K562 (cell line): ENCODE measurements around the gene GBF1. TPM values are rescaled to one million over a fixed set of nuclear protein-coding genes. Genes with fewer than 3 reads are reported as not detected.

ENCODE experiments used
- ATAC-seq: fragments of 200-7000 bp; cut with Tn5 transposase; 3 replicates; pipeline ENCODE4 v1.9.1; 2020; ENCODE audit warnings: moderate library complexity
- BruUV-seq: library from RNA; stranded (reverse); fragments of 400-500 nt; replicated peaks from 2 replicates; lab custom pipeline; 2021; lab: Mats Ljungman, UMichigan
- CTCF ChIA-PET: fragments of 300-600 bp; formaldehyde crosslinking; extraction: SDS; loops from one replicate; lab custom pipeline; 2021; ENCODE audit warnings: low intra/inter-chr PET ratio; lab: Yijun Ruan, JAX
- POLR2A ChIA-PET: fragments of 300-600, 350-650 bp; sonication (Branson Sonifier 250); formaldehyde crosslinking; extraction: SDS; loops from one replicate; lab custom pipeline; 2021; ENCODE audit warnings: antibody characterized with exemption, inconsistent platforms; lab: Yijun Ruan, JAX
- DNase-seq, 4 experiments: peaks; one replicate each; pipeline versions ENCODE4 v3.0.0 to v3.0.0-alpha.2; 2011 to 2018; ENCODE audit warnings: low spot score in 3 of 4, mixed read lengths in 3 of 4; ENCODE audit errors: extremely low read depth in 1 of 4
- FAIRE-seq: peaks from 2 replicates; lab custom pipeline; 2011; peaks lifted over from hg19 to GRCh38; lab: Jason Lieb, UNC
- H2AFZ ChIP-seq: 2 replicates; pipeline ENCODE4 v1.6.0; 2011; ENCODE audit warnings: low read depth, low read length, control low read depth, inconsistent platforms
- H3K27ac ChIP-seq: fragments of 200-600 bp; 3 replicates; pipeline ENCODE4 v1.8.0; 2011; ENCODE audit warnings: low read depth, mild to moderate bottlenecking, control low read depth, inconsistent platforms, low read length, moderate library complexity, mixed read lengths; ENCODE audit errors: extremely low read depth
- H3K27me3 ChIP-seq, 2 experiments: fragments of 300-600 bp in 1 of 2; 2 replicates in 1 of 2; 3 replicates in 1 of 2; pipeline versions ENCODE4 v1.6.0 to v1.8.0; 2011; ENCODE audit warnings: inconsistent platforms in 2 of 2, low read length in 2 of 2, mild to moderate bottlenecking in 1 of 2, mixed read lengths in 1 of 2, moderate library complexity in 1 of 2; ENCODE audit not compliant: control insufficient read depth in 2 of 2, insufficient read depth in 2 of 2
- H3K36me3 ChIP-seq: fragments of 300-600 bp; 3 replicates; pipeline ENCODE4 v1.8.0; 2011; ENCODE audit warnings: mild to moderate bottlenecking, low read length, inconsistent platforms; ENCODE audit not compliant: control insufficient read depth, insufficient read depth
- H3K4me1 ChIP-seq, 2 experiments: fragments of 200-600 bp in 1 of 2; replicated peaks in 1 of 2; 2 replicates in 1 of 2; 3 replicates in 1 of 2; pipeline versions ENCODE4 v1.5.1 to v1.8.0; 2011; ENCODE audit warnings: inconsistent platforms in 2 of 2, low read length in 2 of 2, mild to moderate bottlenecking in 1 of 2, mixed read lengths in 1 of 2, moderate library complexity in 1 of 2; ENCODE audit not compliant: control insufficient read depth in 2 of 2, insufficient read depth in 2 of 2
- H3K4me2 ChIP-seq: 2 replicates; pipeline ENCODE4 v1.6.1; 2011; ENCODE audit warnings: low read length, control low read depth, inconsistent platforms, mixed read lengths; ENCODE audit not compliant: insufficient read depth
- H3K4me3 ChIP-seq: fragments of 200-600 bp; sonication (generic), shearing (Covaris generic); 2 replicates; pipeline ENCODE4 v1.5.1; 2016; ENCODE audit warnings: control low read depth, inconsistent platforms
- H3K79me2 ChIP-seq: fragments of 200-600 bp; 3 replicates; pipeline ENCODE4 v1.8.0; 2011; ENCODE audit warnings: low read length, inconsistent platforms; ENCODE audit not compliant: control insufficient read depth, insufficient read depth
- H3K9ac ChIP-seq, 2 experiments: 2 replicates each; pipeline versions ENCODE4 v1.6.0 to v1.6.1; 2011; ENCODE audit warnings: low read depth in 2 of 2, low read length in 2 of 2, control low read depth in 1 of 2, inconsistent platforms in 1 of 2, mild to moderate bottlenecking in 1 of 2, mixed read lengths in 1 of 2; ENCODE audit not compliant: insufficient read depth in 1 of 2
- H3K9me1 ChIP-seq: one replicate; pipeline ENCODE4 v1.6.0; 2011; ENCODE audit warnings: inconsistent platforms, mild to moderate bottlenecking, low read length, moderate library complexity; ENCODE audit not compliant: control insufficient read depth, insufficient read depth
- H3K9me3 ChIP-seq: replicated peaks from 2 replicates; pipeline ENCODE4 v1.5.1; 2011; ENCODE audit warnings: low read depth, low read length, inconsistent platforms; ENCODE audit not compliant: control insufficient read depth, insufficient read depth
- H4K20me1 ChIP-seq: replicated peaks from 2 replicates; pipeline ENCODE4 v1.6.1; 2011; ENCODE audit warnings: low read length, inconsistent platforms, mixed read lengths; ENCODE audit not compliant: control insufficient read depth, insufficient read depth
- ARNT ChIP-seq, 2 experiments: fragments of 450-650 bp; IDR thresholded peaks; 2 replicates each; pipeline ENCODE4 v1.6.1; 2016; ENCODE audit warnings: mild to moderate bottlenecking in 1 of 2
- HSF4 ChIP-seq: fragments of 250-450 bp; sonication (Bioruptor Pico); IDR thresholded peaks from 2 replicates; pipeline ENCODE4 v2.1.2; 2022; ENCODE audit warnings: mild to moderate bottlenecking, moderate library complexity, borderline replicate concordance
- LCOR ChIP-seq: sonication (generic); formaldehyde crosslinking; IDR thresholded peaks from 2 replicates; pipeline ENCODE4 v1.8.0; 2022; ENCODE audit warnings: mild to moderate bottlenecking, missing genetic modification reagents
- PCBP2 ChIP-seq: fragments of 200-400 bp; formaldehyde crosslinking; IDR thresholded peaks from 2 replicates; pipeline ENCODE4 v1.6.1; 2018; ENCODE audit warnings: low read length, low read depth, mild to moderate bottlenecking, moderate library complexity; ENCODE audit not compliant: poor library complexity, severe bottlenecking
- TRIM24 ChIP-seq, 2 experiments: fragments of 450-650 bp; IDR thresholded peaks; 2 replicates each; pipeline ENCODE4 v1.6.1; 2016
- XRCC3 ChIP-seq: fragments of 450-650 bp; IDR thresholded peaks from 2 replicates; pipeline ENCODE4 v1.6.1; 2017; ENCODE audit warnings: mild to moderate bottlenecking, moderate library complexity
- ZNF23 ChIP-seq: fragments of 250-450 bp; sonication (Bioruptor Pico); IDR thresholded peaks from 2 replicates; pipeline ENCODE4 v1.4.0; 2020; ENCODE audit warnings: mild to moderate bottlenecking
- ZNF354B ChIP-seq: fragments of 250-450 bp; sonication (Bioruptor Pico); IDR thresholded peaks from 2 replicates; pipeline ENCODE4 v1.4.0; 2020
- ZNF655 ChIP-seq: fragments of 250-450 bp; sonication (Bioruptor Pico); IDR thresholded peaks from 2 replicates; pipeline ENCODE4 v1.5.0; 2021
- ZNF780A ChIP-seq: fragments of 250-450 bp; sonication (Bioruptor Pico); IDR thresholded peaks from 2 replicates; pipeline ENCODE4 v1.5.0; 2021; ENCODE audit warnings: mild to moderate bottlenecking
- WGBS: fragments of 100-300 bp; shearing (Covaris generic); methylation state at CpG from one replicate; pipeline ENCODE4 v1.1.6; 2016; ENCODE audit warnings: low coverage, mixed read lengths; ENCODE audit not compliant: insufficient coverage; ENCODE audit errors: missing lambda C conversion rate; 5-methylcytosine and 5-hydroxymethylcytosine counted together
- in situ Hi-C: fragments of 300-500 bp; cut with MboI; formaldehyde crosslinking; loops from 4 replicates; pipeline ENCODE4 v1.15.0; 2018; ENCODE audit warnings: inconsistent platforms, mixed read lengths
- intact Hi-C: fragments of 100-400 bp; cut with micrococcal nuclease; formaldehyde crosslinking; loops from 2 replicates; pipeline ENCODE4 v1.14.2; 2022
- polyA plus RNA-seq, 8 experiments: library from polyadenylated mRNA; depleted of rRNA in 4 of 8; stranded (reverse) in 5 of 8; unstranded in 3 of 8; fragments of >200 nt; fragmentation: Nextera tagmentation in 2 of 8; fragmentation: Illumina TruSeq in 1 of 8; extraction: Ambion mirVana in 2 of 8; extraction: Trizol in 1 of 8; gene quantifications; 2 replicates each; pipeline versions ENCODE4 v1.2.1 to v1.2.3, GENCODE V29; 2011 to 2014; ENCODE audit warnings: inconsistent platforms in 1 of 8, missing spikeins in 1 of 8
- total RNA-seq, 7 experiments: library from RNA; depleted of rRNA in 6 of 7; stranded (reverse); fragments of >200 nt in 6 of 7; fragmentation: Illumina TruSeq in 2 of 7; extraction: Trizol in 2 of 7; gene quantifications; 2 replicates each; pipeline versions ENCODE4 v1.2.1 to v1.2.3, GENCODE V29; 2011 to 2021; ENCODE audit warnings: low replicate concordance in 1 of 7

GBF1 gene
- total and polyA plus RNA-seq, 9 of the 15 experiments (the other 6 are each of a cell fraction or from before 2014, with no cell fraction given): 0.69 to 28.0 (median 10.3) TPM

GRCh38 chr10:102264371-102264770 is 19.0 kb downstream of the GBF1 start (continued):
- TF ChIP-seq XRCC3: no peak
- TF ChIP-seq ZNF23 (CRISPR knock-in tag): no peak
- TF ChIP-seq, all 486 proteins: peak for 0

- CTCF ChIA-PET: no interaction called here
Observed at GRCh38 chr10:102266670-102267069, 21.3 kb downstream of the GBF1 start.

More at GRCh38 chr10:102266670-102267069, 21.3 kb downstream of the GBF1 start:
- Histone ChIP-seq H3K4me2 (no peak overlapping the region), H3K4me1 (no peaks in the 10 kb centered on the region), H3K27me3 (no peaks in the 10 kb centered on the region), H3K79me2 (peaks cover 21% of the 10 kb centered on the region; the same call in 2 of the 3 replicates), H3K27ac (no peak overlapping the region), H3K9me1 (peaks cover 3% of the 10 kb centered on the region), H3K4me3 (no peak overlapping the region), H4K20me1 (no peaks in the 10 kb centered on the region), H3K9me3 (no peaks in the 10 kb centered on the region), H2AFZ (no peak overlapping the region), H3K9ac (no peak overlapping the region), H3K36me3 (peaks cover 41% of the 10 kb centered on the region)
- intact Hi-C loops (no loop called here), in situ Hi-C loops (no loop called here)
- DNase-seq: no peak
- FAIRE-seq: no peak
- no peak for TF ChIP-seq ARNT (IDR thresholded peaks at IDR 0.05)
- no peak for TF ChIP-seq ZNF655 (CRISPR knock-in tag)
- no peak for TF ChIP-seq PCBP2
- TF ChIP-seq ZNF780A (CRISPR knock-in tag): no peak
- no peak for TF ChIP-seq LCOR (CRISPR knock-in tag)
- no peak for TF ChIP-seq TRIM24 (IDR thresholded peaks at IDR 0.05)
- no peak for TF ChIP-seq HSF4
- no peak for TF ChIP-seq ZNF354B (CRISPR knock-in tag)
- no peak for ATAC-seq
- BruUV-seq: no TSS peak
- POLR2A ChIA-PET: interaction anchor here (0.8 to 1.1 kb wide), 2 partner anchors 10 to 17 kb away, joined by 3 read pairs; no protein-coding TSS in a partner anchor
- 94% methylated on average over 3 of the region's 3 CpGs for WGBS
